GM12892 (cell line): ENCODE results near the gene IFITM2.

Experiments used
- POLR2A ChIP-seq: IDR thresholded peaks from 2 replicates; pipeline ENCODE4 v1.6.1; 2011; ENCODE audit warnings: low read depth, low read length, control low read depth
- POLR2AphosphoS5 ChIP-seq: IDR thresholded peaks from 2 replicates; pipeline ENCODE4 v1.6.1; 2011; ENCODE audit warnings: low read depth, low read length, control low read depth
- TAF1 ChIP-seq: IDR thresholded peaks from 2 replicates; pipeline ENCODE4 v1.6.1; 2011; ENCODE audit warnings: low read depth, mild to moderate bottlenecking, control low read depth, low read length, borderline replicate concordance

- TF ChIP-seq TAF1 (no peak), POLR2A (no peak), POLR2AphosphoS5 (no peak)
Measured at GRCh38 chr11:315051-315481, 7.5 kb downstream of the IFITM2 start.
